Fibroblast of mammary gland (primary cell): Measurements from ENCODE around the gene UNC5B.

Experiments used
- DNase-seq: peaks from one replicate; pipeline ENCODE4 v3.0.0-alpha.2; 2010; ENCODE audit warnings: low read depth
- H3K4me3 ChIP-seq: 2 replicates; pipeline ENCODE4 v1.5.1; 2011; ENCODE audit warnings: low read depth, mild to moderate bottlenecking, low read length, moderate library complexity; ENCODE audit not compliant: control insufficient read depth
- CTCF ChIP-seq: conservative IDR thresholded peaks from 2 replicates; pipeline ENCODE4 v1.5.1; 2011; ENCODE audit warnings: low read depth, low read length, inconsistent platforms; ENCODE audit not compliant: control insufficient read depth, insufficient read depth

The UNC5B gene

DNA sequence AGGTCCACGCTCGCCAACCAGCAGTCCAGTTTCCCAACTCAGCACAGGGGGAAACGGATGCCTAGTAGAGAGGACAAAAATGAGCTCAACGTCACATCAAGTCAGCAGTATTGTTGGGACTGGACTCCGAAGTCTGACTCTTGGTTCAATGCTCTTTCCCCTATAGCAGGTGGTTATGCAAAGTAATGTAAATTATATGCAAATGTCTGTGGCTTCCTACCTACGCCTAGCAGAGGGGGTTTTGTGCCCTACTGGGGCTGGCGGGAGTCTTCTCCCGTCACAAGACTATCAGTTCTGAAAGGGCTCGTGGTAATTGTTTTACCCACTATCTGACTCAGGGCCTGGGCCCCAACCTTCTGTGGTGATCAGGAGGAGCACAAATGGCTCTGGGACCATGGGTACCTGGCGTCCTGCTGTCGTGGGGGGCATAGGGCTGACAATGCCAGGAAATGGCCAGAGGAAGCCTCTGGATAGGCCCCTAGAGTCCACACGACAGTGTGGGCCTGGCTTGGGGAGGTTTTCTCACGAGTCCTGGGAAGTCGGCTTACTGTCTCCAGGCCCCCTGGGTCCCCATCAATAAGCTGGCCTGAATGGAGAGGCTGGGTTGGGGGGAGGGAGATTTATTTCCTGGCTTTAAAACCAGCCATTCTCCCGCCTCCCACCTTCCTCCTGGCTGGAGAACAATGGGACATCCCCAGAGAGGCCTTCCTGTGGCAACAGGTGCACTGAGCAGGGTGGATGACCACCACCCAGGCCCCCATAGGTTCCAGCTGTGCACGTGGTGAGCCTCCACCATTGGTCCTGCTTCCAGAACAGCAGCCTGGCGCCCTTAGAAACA is 41.8 kb downstream of the UNC5B start:
- H3K4me3 ChIP-seq: no peak overlapping the region
- TF ChIP-seq CTCF: no peak
- no peak for DNase-seq

- H3K4me3 ChIP-seq: no peak overlapping the region
- no peak for DNase-seq
- no peak for TF ChIP-seq CTCF
Measured at GRCh38 chr10:71254834-71255549, 42.6 kb downstream of the UNC5B start.

GRCh38 chr10:71255550-71255807 is 43.1 kb downstream of the UNC5B start:
- no peak for DNase-seq
- no peak overlapping the region for H3K4me3 ChIP-seq
- TF ChIP-seq CTCF: no peak

- no peak overlapping the region for H3K4me3 ChIP-seq
- no peak for TF ChIP-seq CTCF
- DNase-seq: peak; percentile 92
Measured at GRCh38 chr10:71255808-71256660, 43.7 kb downstream of the UNC5B start.

GRCh38 chr10:71256661-71257318 is 44.4 kb downstream of the UNC5B start:
- no peak for DNase-seq
- no peak for TF ChIP-seq CTCF
- H3K4me3 ChIP-seq: no peak overlapping the region

GRCh38 chr10:71257319-71257997 is 45.1 kb downstream of the UNC5B start:
- no peak for DNase-seq
- TF ChIP-seq CTCF: no peak
- no peak overlapping the region for H3K4me3 ChIP-seq
